Left lung (tissue), 10 donors: ENCODE data around the gene PRPSAP1. TPM values are rescaled to one million over a fixed set of nuclear protein-coding genes. Genes with fewer than 3 reads are reported as not detected.
A peak's percentile ranks its signal among the peaks of the same experiment; 100 is the strongest.

Source experiments
- ATAC-seq: fragments of 200-7000 bp; cut with Tn5 transposase; one replicate; pipeline ENCODE4 v1.9.1; 2020; ENCODE audit warnings: moderate library complexity
- DNase-seq, 4 donors: peaks; one replicate each; pipeline ENCODE4 v3.0.0-alpha.2; 2013 to 2020
- H3K27ac ChIP-seq, 2 donors: fragments of 200-600 bp; sonication (generic) in 1 of 2; one replicate each; pipeline versions ENCODE4 v1.5.0 to v1.8.0; 2020 to 2021
- H3K27me3 ChIP-seq, 2 donors: fragments of 200-600 bp; sonication (generic) in 1 of 2; one replicate each; pipeline versions ENCODE4 v1.5.0 to v1.8.0; 2020 to 2021
- H3K36me3 ChIP-seq, 2 donors: fragments of 200-600 bp; sonication (generic) in 1 of 2; one replicate each; pipeline versions ENCODE4 v1.5.0 to v1.8.0; 2020 to 2021
- H3K4me1 ChIP-seq, 2 donors: fragments of 200-600 bp; one replicate each; pipeline ENCODE4 v1.8.0; 2021
- H3K4me3 ChIP-seq, 2 donors: fragments of 200-600 bp; sonication (generic) in 1 of 2; one replicate each; pipeline versions ENCODE4 v1.5.0 to v1.8.0; 2020 to 2021; ENCODE audit warnings: mild to moderate bottlenecking in 1 of 2
- H3K9me3 ChIP-seq, 2 donors: fragments of 200-600 bp; sonication (generic) in 1 of 2; one replicate each; pipeline versions ENCODE4 v1.5.0 to v1.8.0; 2020 to 2021
- intact Hi-C, 2 donors: fragments of 100-400 bp; cut with DNase I; formaldehyde crosslinking; loops; one replicate each; pipeline versions ENCODE4 v1.11.2 to v1.14.2; 2022
- polyA plus RNA-seq, 6 donors: library from polyadenylated mRNA; unstranded; fragments of 120-200 nt; gene quantifications; one replicate each; pipeline ENCODE4 v1.2.1, GENCODE V29; 2013; ENCODE audit not compliant: insufficient read length in 6 of 6
- total RNA-seq, 2 donors: library from RNA; stranded (reverse); fragmentation: NEBNext Ultra II Directional; extraction: Animal tissue kit (Norgen Biotek cat#: 25700); gene quantifications; one replicate each; pipeline ENCODE4 v1.2.1, GENCODE V29; 2021
- TF ChIP-seq, protein P1 (sequence below), 2 donors: fragments of 200-600 bp; sonication (generic) in 1 of 2; IDR thresholded peaks; one replicate each; pipeline versions ENCODE4 v1.5.0 to v1.8.0; 2021; ENCODE audit warnings: antibody characterized with exemption in 2 of 2
- donor health status: DM: no; HTN: yes; CAD: no.
- donor health status: DM: no; HTN: no; CAD: no.

PRPSAP1 gene
- total and polyA plus RNA-seq, 8 donors = 51.2 to 95.4 (median 81.9) TPM

DNA sequence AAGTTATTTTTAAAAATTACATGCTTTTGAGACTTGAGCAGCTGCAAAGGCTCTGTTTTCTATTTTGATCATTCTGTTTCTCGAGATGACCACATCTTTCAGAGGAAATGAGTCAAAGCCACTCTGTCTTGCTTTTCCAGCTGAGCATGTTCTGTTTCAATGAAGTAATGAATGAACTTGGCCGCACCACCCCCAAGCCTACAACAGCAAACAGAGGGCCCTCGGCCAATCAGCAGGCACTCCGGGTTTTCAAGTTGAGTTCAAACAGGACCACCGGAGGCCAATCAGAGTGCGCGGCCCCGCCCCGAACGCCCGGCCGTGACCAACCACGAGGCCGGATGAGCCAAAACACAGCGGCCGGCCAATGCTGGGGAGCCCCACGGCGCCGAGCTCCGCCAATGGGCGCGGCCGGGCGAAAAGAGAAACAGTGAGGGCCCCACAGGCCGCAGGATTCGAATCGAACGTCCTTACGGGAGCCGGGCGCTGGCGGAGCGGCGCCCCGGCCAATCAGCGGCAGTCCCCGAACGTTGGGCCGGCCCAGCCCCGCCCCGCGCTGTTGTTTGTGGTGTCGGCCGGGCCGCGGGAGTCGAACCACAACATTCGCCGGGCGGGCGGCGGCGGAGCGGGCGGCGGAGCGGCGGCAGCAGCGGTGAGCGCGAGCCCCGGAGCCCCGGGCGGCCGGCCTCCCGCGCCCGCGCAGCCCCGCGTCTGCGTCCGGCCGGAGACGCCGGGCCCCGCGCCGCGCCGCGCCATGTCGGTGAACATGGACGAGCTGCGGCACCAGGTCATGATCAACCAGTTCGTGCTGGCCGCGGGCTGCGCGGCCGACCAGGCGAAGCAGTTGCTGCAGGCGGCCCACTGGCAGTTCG, 88.7 kb downstream of the PRPSAP1 start, which contains the start of gene UBALD2:
UBALD2 (plus strand) TSS at position 594 of the 869 bp plus-strand sequence; CDS start at position 752, 158 bp downstream.
- DNase-seq (peak; percentile 98 to 99 (median 98)), ATAC-seq (peak; percentile 92)
- no peaks in the 10 kb centered on the region for H3K9me3 ChIP-seq
- H3K36me3 ChIP-seq = peaks cover 0 to 10% of the 10 kb centered on the region in 2 donors
- peak within 1 kb of the TSS; percentile 90 to 93 for H3K27ac ChIP-seq
- H3K4me1 ChIP-seq = peaks cover 42 to 82% of the 10 kb centered on the region in 2 donors
- TF ChIP-seq, protein P1, sequence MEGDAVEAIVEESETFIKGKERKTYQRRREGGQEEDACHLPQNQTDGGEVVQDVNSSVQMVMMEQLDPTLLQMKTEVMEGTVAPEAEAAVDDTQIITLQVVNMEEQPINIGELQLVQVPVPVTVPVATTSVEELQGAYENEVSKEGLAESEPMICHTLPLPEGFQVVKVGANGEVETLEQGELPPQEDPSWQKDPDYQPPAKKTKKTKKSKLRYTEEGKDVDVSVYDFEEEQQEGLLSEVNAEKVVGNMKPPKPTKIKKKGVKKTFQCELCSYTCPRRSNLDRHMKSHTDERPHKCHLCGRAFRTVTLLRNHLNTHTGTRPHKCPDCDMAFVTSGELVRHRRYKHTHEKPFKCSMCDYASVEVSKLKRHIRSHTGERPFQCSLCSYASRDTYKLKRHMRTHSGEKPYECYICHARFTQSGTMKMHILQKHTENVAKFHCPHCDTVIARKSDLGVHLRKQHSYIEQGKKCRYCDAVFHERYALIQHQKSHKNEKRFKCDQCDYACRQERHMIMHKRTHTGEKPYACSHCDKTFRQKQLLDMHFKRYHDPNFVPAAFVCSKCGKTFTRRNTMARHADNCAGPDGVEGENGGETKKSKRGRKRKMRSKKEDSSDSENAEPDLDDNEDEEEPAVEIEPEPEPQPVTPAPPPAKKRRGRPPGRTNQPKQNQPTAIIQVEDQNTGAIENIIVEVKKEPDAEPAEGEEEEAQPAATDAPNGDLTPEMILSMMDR (IDR thresholded peaks at IDR 0.05) = peak in 1 of 2 donors; percentile 26
- intact Hi-C loops = no loop called here
- peak within 1 kb of the TSS; percentile 82 to 88 for H3K4me3 ChIP-seq
- H3K27me3 ChIP-seq = no peaks in the 10 kb centered on the region

DNA sequence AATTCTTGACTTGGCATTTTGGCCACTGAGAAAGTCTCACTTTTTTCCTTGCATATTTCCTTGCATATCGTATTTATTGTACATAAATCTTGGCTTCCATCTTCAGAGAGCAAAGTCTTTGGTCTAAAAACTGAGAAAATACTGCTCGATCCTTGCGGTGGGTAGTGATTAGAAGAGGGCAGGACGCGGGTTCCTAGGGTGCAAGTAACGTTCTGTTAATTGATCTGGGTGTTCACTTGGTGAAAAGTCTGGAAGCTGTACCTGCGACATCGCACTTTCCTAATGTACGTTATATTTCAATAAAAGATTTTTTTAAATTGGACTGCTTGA, 89.3 kb downstream of the PRPSAP1 start:
- ATAC-seq = no peak
- DNase-seq = no peak
- Histone ChIP-seq H3K36me3 (peaks cover 0 to 4% of the 10 kb centered on the region in 2 donors), H3K9me3 (no peaks in the 10 kb centered on the region), H3K4me3 (no peak overlapping the region), H3K27me3 (no peaks in the 10 kb centered on the region), H3K4me1 (peaks cover 42 to 82% of the 10 kb centered on the region in 2 donors), H3K27ac (peak overlapping the region; percentile 69 to 93)
- intact Hi-C loops = no loop called here
- TF ChIP-seq, protein P1 (IDR thresholded peaks at IDR 0.05) = no peak

DNA sequence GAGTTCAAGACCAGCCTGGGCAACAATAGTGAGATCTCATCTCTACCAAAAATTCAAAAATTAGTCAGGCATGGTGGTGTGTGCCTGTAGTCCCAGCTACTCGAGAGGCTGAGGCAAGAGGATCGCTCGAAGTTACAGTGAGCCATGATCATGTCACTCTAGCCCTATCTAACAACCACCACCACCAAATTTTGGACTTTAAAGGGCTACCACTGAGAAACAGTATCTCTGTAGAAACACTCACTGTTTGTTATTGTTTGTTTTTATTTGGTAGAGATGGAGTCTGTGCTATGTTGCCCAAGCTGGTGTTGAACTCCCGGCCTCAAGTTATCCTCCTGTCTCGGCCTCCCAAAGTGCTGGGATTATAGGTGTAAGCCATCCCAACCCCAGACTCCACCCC, 89.8 kb downstream of the PRPSAP1 start:
- no peaks in the 10 kb centered on the region for H3K9me3 ChIP-seq
- ATAC-seq (no peak), DNase-seq (no peak)
- no peaks in the 10 kb centered on the region for H3K27me3 ChIP-seq
- intact Hi-C loops = no loop called here
- TF ChIP-seq, protein P1 (IDR thresholded peaks at IDR 0.05) = no peak
- H3K36me3 ChIP-seq = no peaks in the 10 kb centered on the region
- peaks cover 41 to 80% of the 10 kb centered on the region in 2 donors for H3K4me1 ChIP-seq
- peak overlapping the region; percentile 69 to 93 for H3K27ac ChIP-seq
- no peak overlapping the region for H3K4me3 ChIP-seq

DNA sequence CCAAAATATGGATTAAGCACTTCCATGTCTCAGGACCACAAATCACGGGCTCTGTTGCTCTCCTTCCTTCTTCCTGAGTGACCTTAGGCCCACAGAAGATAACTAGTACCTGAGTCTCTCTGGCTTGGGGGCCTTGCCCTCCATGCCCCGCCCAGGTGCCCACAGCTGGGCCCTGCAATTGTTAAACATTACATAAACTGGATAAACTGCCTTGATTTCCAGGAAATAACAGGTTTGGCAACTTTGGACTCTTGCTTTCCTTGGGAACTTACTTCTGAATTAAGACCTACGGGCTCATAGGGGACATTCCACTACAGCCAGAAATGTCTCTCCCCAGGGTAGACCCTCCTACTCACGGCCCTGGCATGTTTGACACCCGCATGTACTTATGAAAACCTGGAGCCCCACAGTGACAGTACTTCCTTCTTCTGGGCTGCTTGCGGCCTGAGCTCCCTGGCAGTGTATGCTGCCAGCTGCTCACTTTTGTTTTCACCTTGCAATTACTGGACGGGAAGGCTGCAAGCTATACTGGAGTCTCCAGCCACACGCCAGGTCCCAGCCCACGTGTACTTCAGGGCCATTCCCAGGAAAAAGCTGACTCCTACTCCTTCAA, 90.9 kb downstream of the PRPSAP1 start:
- TF ChIP-seq, protein P1 (IDR thresholded peaks at IDR 0.05) = no peak
- intact Hi-C loops = no loop called here
- H3K36me3 ChIP-seq = no peaks in the 10 kb centered on the region
- H3K27ac ChIP-seq = peak overlapping the region; percentile 81 to 93
- H3K9me3 ChIP-seq = no peaks in the 10 kb centered on the region
- H3K4me1 ChIP-seq = peaks cover 31 to 69% of the 10 kb centered on the region in 2 donors
- no peaks in the 10 kb centered on the region for H3K27me3 ChIP-seq
- DNase-seq = peak in 3 of 4 donors; percentile 65 to 82 (median 82)
- H3K4me3 ChIP-seq = no peak overlapping the region
- peak; percentile 4 for ATAC-seq
